NCI-H82 treated with DMSO at 0.1 percent for 48 hours (cell line): ENCODE results near the gene PLCB2.

Experiments used
- DNase-seq: peaks from one replicate; lab custom pipeline; 2025; ENCODE audit not compliant: unreplicated experiment; lab: John Stamatoyannopoulos, UW

PLCB2 gene

DNA sequence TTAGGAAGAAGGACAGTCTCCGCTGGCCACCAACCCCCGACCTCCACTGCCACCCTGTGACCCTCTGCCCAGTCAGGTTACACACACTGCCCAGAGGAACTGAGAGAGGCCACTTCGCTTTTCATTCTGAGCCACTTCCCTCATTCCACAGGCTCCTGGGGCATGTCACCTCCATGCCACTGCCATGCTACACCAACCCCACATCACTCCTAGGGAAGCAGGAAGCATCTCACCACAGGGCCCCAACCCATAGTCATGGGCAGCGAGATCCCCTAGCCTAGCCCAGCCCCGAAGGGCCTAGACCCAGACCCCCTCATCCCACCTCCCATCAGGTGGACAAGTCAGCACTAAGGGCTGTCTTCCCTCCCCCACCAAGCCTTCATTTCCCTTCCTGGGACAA is 1.4 kb downstream of the PLCB2 start:
- DNase-seq: no peak

DNA sequence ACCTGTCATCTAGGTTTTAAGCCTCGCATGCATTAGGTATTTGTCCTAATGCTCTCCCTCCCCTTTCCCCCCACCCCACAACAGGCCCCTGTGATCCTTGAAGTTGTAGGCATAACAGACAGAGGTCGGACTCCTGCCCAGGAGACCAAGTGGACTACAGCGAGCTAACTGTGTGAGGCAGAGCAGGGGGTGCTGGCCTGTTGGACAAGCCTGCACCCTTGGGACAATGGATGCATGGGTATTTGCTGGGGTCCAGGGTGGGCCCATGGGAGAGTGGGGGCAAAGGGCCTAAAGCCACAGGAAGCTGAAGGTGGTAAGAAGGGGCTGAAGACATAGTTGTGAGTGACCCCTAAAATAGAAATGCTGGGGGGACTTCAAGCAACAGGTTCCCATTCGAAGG is 2.5 kb downstream of the PLCB2 start:
- DNase-seq: no peak

DNA sequence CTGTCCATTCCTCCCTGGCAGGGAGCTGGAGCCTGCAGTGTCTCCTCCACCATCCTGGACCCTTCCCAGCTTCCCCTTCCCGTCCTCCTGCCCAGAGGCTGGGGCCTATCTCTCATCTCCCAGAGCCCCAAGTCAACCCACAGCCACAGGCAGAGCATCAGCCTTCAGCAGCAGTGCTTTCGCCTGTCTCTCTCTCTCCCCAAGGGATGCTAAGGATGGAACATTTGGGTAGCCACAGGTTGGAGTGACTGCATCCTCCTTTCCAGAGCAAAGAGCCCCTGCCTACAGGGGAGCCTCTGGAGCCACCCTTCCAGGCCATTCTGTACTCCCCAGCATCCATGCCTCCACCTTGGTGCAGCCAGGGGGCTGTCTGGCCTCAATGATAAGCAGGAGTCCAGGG is 4.2 kb downstream of the PLCB2 start:
- DNase-seq: no peak

DNA sequence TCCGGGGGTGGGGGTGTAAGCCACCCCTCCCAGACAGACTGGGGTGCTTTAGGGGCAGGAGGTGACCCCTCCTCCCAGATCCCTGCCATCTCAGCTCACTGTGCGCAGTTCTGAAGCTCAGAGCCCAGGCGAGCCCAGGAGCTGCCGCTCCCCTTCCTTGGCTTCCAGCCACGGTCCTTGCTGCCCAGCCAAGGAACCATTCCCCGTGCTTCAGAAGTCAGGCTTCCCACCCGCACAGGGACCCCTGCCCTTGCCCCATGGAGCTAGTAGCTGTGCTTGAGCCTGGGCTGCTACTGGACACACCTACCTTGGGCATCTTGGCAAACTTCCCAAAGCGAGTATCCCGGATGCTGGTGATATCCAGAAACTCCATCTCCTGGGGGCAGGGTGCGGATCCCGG is 4.8 kb downstream of the PLCB2 start:
- no peak for DNase-seq

DNA sequence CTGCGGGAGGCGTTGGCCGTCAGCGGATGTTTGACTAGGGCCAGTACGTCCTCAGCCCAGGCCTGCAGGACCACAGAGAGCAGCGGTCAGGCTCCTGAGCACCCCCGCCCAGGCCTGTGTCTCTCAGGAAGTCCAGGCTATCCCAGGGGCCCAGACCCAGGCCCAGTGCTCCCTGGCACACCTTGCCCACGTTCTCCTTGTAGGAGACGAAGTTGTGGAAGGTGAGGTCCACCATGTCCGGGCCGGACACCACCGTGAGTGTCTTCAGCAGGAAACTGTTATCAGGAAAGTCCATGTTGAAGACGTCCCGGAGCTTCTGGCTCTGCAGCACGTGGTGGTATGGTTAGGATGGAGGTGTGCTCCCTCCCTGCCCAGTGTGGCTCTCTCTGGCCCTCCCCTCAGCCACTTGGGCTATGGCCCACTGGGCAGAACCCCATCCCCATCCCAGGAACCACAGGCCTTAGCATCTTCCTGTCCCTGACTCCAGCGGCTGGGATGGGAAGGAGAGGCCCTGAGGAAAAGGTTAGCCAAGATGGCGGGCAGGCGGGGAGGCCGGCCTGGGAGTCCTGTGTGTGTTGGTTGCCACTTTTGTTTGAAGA is 5.3 kb downstream of the PLCB2 start:
- no peak for DNase-seq

DNA sequence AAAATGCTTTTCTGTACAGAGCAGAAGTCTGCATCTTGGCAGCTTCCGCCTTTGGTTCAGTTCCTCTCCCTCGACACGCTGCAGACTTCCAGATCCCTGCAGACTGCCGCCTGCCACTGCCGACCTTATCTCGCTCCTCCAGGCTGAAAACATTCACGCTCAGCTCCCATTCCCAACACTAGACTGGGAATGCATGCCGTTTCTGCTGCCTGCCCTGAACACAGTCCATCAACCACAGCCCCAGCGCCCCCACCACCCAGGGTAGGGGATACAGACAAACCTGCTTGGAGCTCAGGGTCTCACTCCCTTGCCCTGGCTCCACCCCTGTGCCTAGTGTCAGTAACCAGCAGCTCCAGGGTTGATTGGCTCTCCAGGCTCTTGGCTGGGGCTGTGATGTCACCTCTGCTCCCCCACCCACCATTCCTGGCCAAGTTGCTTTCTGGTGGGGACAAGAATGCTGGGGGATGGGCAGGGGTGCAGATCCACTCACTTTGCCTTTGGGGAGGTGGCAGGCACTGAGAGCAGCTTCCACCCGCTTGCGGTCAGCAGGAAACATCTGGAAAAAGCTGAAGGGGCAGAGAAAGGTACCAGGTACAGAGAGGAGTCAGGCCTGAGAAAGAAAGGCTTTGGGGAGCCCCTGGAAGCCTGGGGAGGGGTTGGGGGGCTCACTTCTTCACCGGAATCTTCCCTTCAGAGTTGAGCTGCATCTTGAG is 6.1 kb downstream of the PLCB2 start:
- no peak for DNase-seq

DNA sequence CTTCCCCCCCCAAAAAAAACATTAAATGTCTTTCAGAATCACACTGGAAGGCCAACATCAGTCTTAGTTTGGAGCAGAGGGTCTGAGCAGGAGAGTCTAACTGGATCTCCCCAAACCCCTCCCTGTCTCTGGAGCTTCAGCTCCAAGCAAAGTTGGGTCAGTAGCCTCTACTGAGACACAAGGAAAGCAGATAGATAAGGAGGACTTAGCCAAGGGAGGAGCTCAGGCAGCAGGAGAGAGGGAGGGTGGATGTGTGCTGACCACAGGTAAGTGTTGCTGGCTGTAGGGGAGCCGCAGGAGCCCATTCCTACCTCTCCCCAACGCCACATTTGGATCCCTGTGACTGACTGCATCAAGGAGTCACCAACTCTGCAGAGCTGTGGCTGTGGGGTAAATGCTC is 7.0 kb downstream of the PLCB2 start:
- DNase-seq: no peak

DNA sequence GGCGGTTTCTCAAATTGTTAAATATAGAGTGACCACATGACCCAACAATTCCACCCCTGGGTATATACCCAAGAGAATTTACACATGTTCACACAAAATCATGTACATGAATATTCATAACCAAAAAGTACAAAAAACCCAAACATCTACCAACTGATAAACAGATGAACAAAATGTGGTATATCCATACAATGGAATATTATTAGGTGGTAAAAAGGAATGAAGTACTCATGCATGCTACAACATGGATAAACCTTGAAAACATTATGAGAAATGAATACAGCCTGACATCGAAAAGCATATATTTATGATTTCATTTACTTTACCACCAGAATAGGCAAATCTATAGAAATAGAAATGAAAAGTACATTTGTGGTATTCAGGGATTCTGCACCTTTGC is 7.4 kb downstream of the PLCB2 start:
- DNase-seq: no peak

DNA sequence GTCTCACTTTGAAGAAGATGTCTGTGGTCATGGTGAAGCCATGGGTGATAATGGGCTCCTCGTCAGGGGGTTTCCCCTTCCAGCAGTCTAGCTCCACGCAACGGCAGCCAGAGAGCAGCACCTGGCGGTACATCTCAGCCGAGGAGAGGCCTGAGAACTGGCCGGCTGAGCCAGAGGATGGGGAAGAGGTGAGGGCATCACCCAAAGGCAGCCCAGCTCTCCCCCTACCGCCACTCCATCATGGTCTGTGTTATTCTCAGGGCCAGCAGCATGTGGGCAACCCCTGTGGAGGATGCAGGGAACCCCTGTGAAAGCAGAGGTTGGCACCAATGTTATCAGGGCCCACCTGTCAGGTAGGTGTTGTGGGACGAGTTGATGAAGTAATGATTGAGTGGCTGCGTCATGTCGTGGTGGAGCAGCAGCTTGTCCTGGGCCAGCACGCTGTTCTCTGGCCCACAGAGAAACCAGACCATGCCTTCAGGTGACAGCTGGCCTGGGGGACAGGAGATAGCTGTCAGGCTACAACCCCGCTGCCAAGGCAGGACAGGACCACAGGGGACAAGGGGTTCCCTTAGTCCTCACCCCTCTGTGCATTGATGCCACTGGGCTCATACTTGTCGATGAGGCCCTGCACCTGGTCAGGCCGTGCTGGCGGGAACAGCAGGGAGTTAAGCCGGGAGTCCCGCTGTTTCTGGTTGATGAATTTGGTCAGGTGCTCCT is 9.4 kb downstream of the PLCB2 start:
- no peak for DNase-seq

DNA sequence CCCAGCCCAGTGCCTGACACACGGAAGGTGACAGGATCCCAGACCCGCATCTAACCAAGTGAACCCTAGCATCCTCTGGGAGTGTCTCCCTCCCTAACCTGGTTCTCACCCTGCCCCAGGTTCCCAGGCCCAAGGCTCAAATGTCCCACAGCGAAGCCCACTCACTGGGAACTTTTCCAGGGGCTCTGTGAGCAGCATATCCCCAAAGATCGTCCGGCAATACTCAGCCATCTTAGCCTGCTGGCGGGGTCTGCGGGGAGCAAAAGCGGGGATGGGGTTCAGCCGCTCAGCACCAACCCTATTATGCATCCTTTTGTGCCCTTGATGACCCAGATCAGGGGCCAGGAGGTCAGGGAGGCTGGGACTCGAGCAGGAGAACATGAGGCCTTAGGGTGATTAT is 10.4 kb downstream of the PLCB2 start:
- DNase-seq: no peak

DNA sequence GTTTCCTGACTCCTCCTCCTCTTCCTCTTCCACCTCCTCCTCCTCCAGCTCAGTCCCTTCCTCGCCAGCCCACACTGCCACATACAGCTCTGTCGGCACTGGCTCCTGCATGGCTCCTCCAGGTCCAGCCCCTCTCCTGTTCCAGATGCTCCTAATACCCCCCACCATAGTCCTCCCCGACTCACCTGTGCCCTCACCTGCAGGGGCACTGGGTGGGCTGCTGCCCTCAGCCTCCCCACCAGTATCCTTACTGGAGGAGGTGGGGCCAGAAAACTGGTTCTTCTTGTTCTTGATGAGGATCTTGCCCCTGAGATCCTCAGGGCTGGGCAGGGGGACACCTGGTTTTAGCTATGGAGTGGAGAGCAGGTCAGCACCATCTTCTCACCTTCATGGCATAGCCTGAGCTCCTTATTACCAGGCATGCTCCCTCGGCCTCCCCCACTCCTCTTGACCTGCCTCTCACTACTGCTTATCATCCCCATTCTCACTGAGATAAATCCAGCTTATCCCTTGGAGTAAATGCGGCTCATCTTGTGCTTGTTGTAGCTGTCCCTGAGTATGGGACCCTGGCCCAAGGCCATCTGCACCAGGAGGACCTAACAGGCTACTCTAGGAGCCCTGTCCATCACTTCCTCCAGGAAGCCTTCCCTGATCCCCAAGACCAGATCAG is 11.0 kb downstream of the PLCB2 start:
- DNase-seq: peak; percentile 25

DNA sequence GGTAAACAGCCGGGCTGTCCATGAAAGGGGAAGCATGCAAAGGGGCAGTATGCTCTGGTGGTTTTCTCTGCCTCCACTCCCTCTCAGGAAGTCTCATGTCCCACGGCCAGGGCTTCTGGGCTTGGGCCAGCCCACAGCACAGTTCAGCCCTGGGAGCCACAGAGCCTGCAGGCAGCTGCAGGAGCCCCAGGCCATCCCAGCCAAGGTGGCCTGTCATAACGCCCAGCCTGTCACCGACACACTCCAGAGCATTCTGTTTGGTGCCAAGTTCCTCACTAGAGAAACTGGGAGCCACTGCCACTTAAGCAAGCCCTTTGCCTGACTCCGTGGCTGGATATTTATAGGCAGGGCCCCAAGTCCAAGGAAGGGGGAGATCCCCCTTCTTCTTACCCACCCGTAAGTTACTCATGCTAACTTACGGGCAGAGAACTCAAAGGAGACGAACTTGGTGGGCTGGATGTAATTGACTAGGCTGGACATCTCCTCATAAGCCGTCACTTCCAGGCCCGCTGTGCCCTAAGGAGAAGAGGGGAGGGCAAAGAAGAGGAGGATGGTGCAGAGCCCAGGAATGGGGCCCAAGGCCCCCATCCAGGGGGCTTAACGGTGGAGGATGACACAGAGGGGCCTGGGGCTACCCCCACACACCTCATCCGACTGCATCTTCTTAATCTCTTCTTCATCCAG is 11.7 kb downstream of the PLCB2 start:
- no peak for DNase-seq

DNA sequence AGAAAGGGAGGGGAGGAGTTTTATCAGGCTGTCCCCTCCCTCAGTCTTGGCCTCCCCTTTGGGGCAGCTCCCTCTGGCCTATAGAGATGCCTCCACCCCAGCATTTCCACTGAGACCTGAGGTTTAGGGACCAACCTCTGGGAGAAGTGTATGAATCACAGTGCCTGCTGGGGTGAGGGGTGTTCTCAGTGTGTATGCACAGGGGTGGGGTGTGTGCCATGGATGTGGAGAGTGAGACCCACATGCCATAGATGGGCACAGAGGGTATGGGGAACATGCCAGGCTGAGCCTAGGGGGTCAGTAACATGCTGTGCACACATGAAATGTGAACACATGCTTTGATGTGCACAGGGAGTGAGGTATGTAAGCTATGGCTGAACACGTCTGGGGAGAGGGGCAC is 12.4 kb downstream of the PLCB2 start:
- DNase-seq: no peak

DNA sequence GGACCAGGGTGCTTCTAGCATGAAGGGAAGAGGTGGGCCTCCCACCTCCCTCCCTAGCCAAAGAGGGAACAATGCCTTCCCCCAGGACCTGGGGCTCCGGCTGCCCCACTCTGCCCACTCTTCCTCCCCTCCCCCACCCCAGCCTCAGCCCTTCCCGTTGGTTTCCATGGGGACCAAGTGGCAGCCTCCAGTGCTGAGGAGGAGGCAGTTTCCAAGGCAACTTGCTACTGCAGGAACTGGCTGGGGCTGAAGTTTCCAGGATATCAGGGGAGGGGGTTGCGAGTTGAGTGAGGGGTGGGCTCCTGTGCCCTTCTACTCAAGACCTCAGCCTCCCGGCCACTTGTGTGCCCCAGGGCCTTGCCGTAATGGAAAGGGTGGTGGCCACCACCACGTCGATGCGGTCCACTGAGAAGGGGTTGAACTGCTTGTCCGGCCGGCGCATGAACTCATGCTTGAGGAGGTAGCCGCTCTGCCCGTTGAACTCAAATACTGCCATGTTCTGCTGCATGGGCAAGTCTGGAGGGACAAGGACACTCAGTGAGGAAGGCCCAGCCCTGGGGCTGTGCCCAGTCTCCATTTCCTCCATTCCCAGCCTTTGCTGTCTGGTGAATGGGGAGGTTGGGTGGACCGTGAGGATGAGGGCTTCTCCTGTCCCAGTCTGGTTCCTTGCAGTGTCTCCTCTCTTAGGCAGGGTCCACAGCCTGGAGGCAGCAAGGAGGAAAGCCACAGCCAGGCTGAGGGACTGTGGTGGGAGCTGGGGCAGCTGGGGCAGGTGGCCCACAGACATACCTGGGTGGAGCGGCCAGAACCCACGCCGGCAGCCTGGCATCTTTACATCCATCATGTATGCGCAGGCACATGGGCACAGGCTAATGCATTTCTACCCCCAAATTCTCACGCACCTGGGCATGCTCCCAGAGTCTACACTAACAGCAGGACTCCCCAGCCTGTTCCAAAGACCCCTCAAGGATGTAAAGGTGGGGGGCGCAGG is 13.5 kb downstream of the PLCB2 start:
- DNase-seq: no peak

DNA sequence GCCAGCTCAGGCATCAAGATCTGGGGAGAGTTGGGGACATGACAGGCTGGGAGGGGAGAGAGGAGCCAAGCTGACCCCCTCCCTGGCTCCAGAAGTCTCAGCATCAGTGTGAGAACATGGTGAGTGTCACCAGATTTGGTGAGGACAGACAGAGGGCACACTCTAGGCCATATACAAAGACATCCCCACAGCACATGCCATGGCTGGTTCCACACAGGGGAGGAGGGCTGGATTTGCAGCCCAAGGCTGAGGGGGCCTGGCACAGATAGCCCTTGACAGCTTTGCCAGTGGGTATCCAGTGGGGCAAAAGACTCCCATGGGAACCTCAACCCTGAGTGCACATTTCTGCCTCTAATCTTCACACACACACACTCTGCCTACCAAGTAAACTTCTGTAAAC is 14.7 kb downstream of the PLCB2 start:
- no peak for DNase-seq

DNA sequence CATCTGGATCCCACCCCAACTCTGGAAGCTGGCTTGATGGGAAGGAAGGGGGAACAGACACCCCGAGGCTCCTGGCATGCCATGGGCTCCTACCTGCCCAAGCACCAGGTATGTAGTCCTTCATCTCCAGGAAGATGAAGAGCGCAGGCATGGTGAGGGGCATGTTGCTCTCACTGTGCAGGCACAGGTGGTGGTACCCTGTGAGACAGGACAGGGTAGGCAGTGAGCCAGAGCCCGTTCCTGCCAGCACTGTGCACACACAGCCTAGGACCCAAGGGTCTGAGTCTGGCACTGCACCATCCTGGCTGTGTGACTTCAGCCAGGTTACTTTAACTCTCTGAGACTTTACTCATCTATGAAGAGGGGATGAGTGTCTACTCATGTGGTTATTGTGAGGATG is 15.5 kb downstream of the PLCB2 start:
- DNase-seq: no peak

DNA sequence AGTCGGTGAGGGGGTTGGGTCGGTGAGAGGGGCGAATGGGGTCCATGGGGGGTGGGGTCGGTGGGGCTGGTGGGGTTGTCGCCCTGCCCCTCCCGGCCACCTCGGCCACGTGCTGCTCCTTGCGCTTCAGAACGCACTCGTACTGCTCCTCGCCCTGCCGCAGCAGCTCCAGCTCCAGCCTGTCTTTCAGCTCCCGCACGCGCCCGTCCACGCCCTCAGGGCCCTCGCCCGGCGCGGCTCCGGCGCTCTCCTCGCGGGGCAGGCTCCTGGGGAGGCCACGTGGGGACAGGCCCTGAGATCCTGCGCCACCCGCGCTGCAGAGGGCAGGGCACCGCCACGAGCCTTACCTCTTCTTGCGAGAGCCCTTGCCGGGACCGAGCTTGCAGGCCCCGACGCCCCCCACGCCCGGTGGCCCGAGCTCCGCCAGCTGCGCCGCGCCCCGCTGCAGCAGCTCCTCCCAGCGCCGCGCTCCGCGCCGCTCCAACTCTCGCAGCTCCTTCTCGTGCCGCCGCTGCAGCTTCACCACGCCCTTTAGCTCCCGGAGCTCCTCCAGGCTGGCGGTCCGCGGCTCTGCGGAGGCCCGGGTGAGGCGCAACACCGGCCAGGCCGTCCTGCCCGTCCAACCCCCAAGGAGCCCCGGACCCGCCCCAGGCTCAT is 16.7 kb downstream of the PLCB2 start:
- DNase-seq: no peak

DNA sequence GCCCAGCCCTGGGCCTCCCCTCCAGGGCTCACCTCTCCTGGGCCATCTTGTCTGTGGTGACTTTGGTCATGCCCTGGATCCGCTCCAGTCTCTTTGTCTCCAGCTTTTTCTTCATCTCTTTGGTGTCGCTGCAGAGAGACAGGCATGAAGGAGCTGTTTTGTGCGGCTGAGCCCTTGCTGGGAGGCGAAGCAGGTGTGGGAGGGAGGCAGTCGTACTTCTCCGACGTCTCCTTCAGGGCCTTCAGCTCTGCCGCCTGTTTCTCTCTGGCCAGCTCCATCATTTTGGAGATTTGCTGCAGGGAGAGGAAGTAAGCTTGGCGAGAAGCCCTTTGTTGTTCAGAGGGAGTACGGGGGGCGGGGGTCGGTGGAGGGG is 17.2 kb downstream of the PLCB2 start:
- DNase-seq: no peak

DNA sequence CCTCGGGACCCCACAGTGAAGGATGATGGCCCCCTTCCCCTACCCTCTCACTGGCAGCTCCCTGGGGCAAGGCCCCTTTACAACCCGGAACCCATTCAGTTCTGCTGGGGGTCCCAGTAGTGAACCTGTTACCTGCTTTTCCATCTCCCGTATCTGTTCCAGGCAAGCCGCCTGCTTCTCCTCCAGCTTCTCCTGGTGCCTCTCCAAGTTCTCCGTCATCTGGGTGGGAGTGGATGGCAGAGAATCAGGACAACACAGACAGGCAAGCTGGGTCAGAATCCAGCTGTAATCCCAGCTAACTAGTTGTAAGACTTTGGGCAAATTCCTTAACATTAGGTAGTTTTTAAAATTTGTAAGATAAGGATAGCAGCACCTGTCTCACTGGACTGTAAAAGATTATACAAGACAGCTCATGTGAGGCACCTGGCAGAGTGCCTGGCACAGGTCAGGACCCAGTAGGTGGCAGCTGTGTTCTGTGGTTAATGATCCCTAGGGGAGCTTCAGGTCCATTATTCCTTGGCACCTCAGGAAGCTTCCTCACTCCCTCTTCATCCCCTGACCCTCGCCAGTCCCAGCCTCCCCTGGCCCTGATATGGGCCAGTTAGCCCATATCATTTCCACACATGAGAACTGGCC is 18.5 kb downstream of the PLCB2 start:
- no peak for DNase-seq
